ENCODE results near the gene ABCA8. TPM values are rescaled to one million over a fixed set of nuclear protein-coding genes. Genes with fewer than 3 reads are reported as not detected.
A peak's percentile ranks its signal among the peaks of the same experiment; 100 is the strongest.
"Not testable (repeated sequence)": the region's sequence is repeated elsewhere in the genome, so short reads cannot be mapped to it uniquely, and the experiment has no call there.

ABCA8 gene
- total RNA-seq, 1 experiment from 2014 or later = not detected

- Mint-ChIP-seq H3K4me3 (no peak overlapping the region), H3K27ac (no peak overlapping the region), H3K4me1 (no peaks in the 10 kb centered on the region), H3K27me3 (ENCODE audit: low read depth) (no peaks in the 10 kb centered on the region), H3K9me3 (0 out of 5 replicates have a peak, but pooled peaks cover 0 to 3% of the 10 kb centered on the region in 2 experiments), H3K36me3 (ENCODE audit: insufficient read depth in 1 of 3, low read depth in 3 of 3) (no peaks in the 10 kb centered on the region)
- no CpG with 5 or more reads among the region's 6 CpGs for WGBS (ENCODE audit: extremely low coverage, insufficient read length, low lambda C conversion rate)
- H3K23ac ChIP-seq (ENCODE audit: insufficient read length, low read depth, low read length) = no peak overlapping the region
- H3K79me2 ChIP-seq (ENCODE audit: insufficient read depth, low read length) = no peaks in the 10 kb centered on the region
- no peak overlapping the region for H2BK120ac ChIP-seq (ENCODE audit: low read depth, low read length, poor library complexity, severe bottlenecking)
- H3K9ac ChIP-seq (ENCODE audit: extremely low read depth, insufficient read length, low read length) = no peak overlapping the region
- no peak overlapping the region for H2AK5ac ChIP-seq (ENCODE audit: insufficient read length, low read length)
- H3K4me2 ChIP-seq (ENCODE audit: insufficient read depth, insufficient read length, low read length) = no peak overlapping the region
- H4K91ac ChIP-seq (ENCODE audit: insufficient read length, low read depth, low read length) = no peak overlapping the region
- H3K14ac ChIP-seq (ENCODE audit: insufficient read depth, low read length) = no peak overlapping the region
- no peaks in the 10 kb centered on the region for H3K4me1 ChIP-seq (ENCODE audit: insufficient read depth, low read length)
- no peak overlapping the region for H3K4ac ChIP-seq (ENCODE audit: low read depth, low read length)
- TF ChIP-seq, protein P1, sequence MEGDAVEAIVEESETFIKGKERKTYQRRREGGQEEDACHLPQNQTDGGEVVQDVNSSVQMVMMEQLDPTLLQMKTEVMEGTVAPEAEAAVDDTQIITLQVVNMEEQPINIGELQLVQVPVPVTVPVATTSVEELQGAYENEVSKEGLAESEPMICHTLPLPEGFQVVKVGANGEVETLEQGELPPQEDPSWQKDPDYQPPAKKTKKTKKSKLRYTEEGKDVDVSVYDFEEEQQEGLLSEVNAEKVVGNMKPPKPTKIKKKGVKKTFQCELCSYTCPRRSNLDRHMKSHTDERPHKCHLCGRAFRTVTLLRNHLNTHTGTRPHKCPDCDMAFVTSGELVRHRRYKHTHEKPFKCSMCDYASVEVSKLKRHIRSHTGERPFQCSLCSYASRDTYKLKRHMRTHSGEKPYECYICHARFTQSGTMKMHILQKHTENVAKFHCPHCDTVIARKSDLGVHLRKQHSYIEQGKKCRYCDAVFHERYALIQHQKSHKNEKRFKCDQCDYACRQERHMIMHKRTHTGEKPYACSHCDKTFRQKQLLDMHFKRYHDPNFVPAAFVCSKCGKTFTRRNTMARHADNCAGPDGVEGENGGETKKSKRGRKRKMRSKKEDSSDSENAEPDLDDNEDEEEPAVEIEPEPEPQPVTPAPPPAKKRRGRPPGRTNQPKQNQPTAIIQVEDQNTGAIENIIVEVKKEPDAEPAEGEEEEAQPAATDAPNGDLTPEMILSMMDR (conservative IDR thresholded peaks at IDR 0.05) = no peak
- H3K79me1 ChIP-seq (ENCODE audit: insufficient read depth, low read depth, low read length, poor library complexity, severe bottlenecking) = no peaks in the 10 kb centered on the region
- H2AFZ ChIP-seq (ENCODE audit: low read length) = peak overlapping the region; percentile 23
- H3K18ac ChIP-seq (ENCODE audit: insufficient read length, low read depth, low read length) = no peak overlapping the region
- no peak overlapping the region for H2BK15ac ChIP-seq (ENCODE audit: low read depth, low read length)
- H4K8ac ChIP-seq (replicated peaks; ENCODE audit: insufficient read length, low read depth, low read length) = no peak overlapping the region
- H2BK5ac ChIP-seq (ENCODE audit: insufficient read length, low read length) = no peak overlapping the region
- H3K9me3 ChIP-seq (ENCODE audit: control insufficient read depth, low read depth, low read length) = no peaks in the 10 kb centered on the region
- H4K5ac ChIP-seq (ENCODE audit: insufficient read length, low read depth, low read length) = no peak overlapping the region
- H3K27ac ChIP-seq (ENCODE audit: insufficient read length, low read depth, low read length) = no peak overlapping the region
- H3K56ac ChIP-seq (ENCODE audit: insufficient read length, low read depth, low read length) = no peak overlapping the region
- no peak overlapping the region for H2BK20ac ChIP-seq (ENCODE audit: low read depth, low read length, poor library complexity, severe bottlenecking)
- no peaks in the 10 kb centered on the region for H3K23me2 ChIP-seq (ENCODE audit: insufficient read length, low read depth, low read length, poor library complexity, severe bottlenecking)
- no peaks in the 10 kb centered on the region for H4K20me1 ChIP-seq (ENCODE audit: control insufficient read depth, insufficient read depth, insufficient read length)
- H3K27me3 ChIP-seq (ENCODE audit: insufficient read depth, low read length) = no peaks in the 10 kb centered on the region
- no peak overlapping the region for H3T11ph ChIP-seq (ENCODE audit: low read length)
- no peak overlapping the region for H2BK12ac ChIP-seq (ENCODE audit: insufficient read length, low read depth, low read length)
- no peak for DNase-seq
Observed at GRCh38 chr17:68944435-68945035, 10.7 kb downstream of the ABCA8 start.

- not testable (repeated sequence) for H3K9me3 ChIP-seq (ENCODE audit: control insufficient read depth, low read depth, low read length); H2AFZ ChIP-seq (ENCODE audit: low read length); H4K91ac ChIP-seq (ENCODE audit: insufficient read length, low read depth, low read length); H3K27me3 Mint-ChIP-seq (ENCODE audit: low read depth); H3K27me3 ChIP-seq (ENCODE audit: insufficient read depth, low read length); H3K4me2 ChIP-seq (ENCODE audit: insufficient read depth, insufficient read length, low read length); H2BK15ac ChIP-seq (ENCODE audit: low read depth, low read length); H3K4ac ChIP-seq (ENCODE audit: low read depth, low read length); H3K27ac ChIP-seq (ENCODE audit: insufficient read length, low read depth, low read length); H4K20me1 ChIP-seq (ENCODE audit: control insufficient read depth, insufficient read depth, insufficient read length); H3K9ac ChIP-seq (ENCODE audit: extremely low read depth, insufficient read length, low read length); H3K18ac ChIP-seq (ENCODE audit: insufficient read length, low read depth, low read length); H3K27ac Mint-ChIP-seq; H3K23ac ChIP-seq (ENCODE audit: insufficient read length, low read depth, low read length); H2BK5ac ChIP-seq (ENCODE audit: insufficient read length, low read length); H2AK5ac ChIP-seq (ENCODE audit: insufficient read length, low read length); H3T11ph ChIP-seq (ENCODE audit: low read length); H3K56ac ChIP-seq (ENCODE audit: insufficient read length, low read depth, low read length); H4K5ac ChIP-seq (ENCODE audit: insufficient read length, low read depth, low read length); H3K79me2 ChIP-seq (ENCODE audit: insufficient read depth, low read length); H3K9me3 Mint-ChIP-seq; H4K8ac ChIP-seq (replicated peaks; ENCODE audit: insufficient read length, low read depth, low read length); H2BK120ac ChIP-seq (ENCODE audit: low read depth, low read length, poor library complexity, severe bottlenecking); H2BK20ac ChIP-seq (ENCODE audit: low read depth, low read length, poor library complexity, severe bottlenecking); H3K23me2 ChIP-seq (ENCODE audit: insufficient read length, low read depth, low read length, poor library complexity, severe bottlenecking); H3K4me1 Mint-ChIP-seq; H3K79me1 ChIP-seq (ENCODE audit: insufficient read depth, low read depth, low read length, poor library complexity, severe bottlenecking); H2BK12ac ChIP-seq (ENCODE audit: insufficient read length, low read depth, low read length); H3K36me3 Mint-ChIP-seq (ENCODE audit: insufficient read depth in 1 of 3, low read depth in 3 of 3); H3K14ac ChIP-seq (ENCODE audit: insufficient read depth, low read length); DNase-seq; H3K4me3 Mint-ChIP-seq; H3K4me1 ChIP-seq (ENCODE audit: insufficient read depth, low read length)
- no CpG with 5 or more reads among the region's 2 CpGs for WGBS (ENCODE audit: extremely low coverage, insufficient read length, low lambda C conversion rate)
Observed at GRCh38 chr17:68943812-68944182, 11.4 kb downstream of the ABCA8 start.

All from H9 (cell line).